ENCODE measurements around the gene PHEX. TPM values are rescaled to one million over a fixed set of nuclear protein-coding genes. Genes with fewer than 3 reads are reported as not detected.

Gene PHEX
- total RNA-seq, 1 experiment from 2014 or later: 0.27 TPM

GRCh38 chrX:22037911-22038537 is 5.9 kb downstream of the PHEX start:
- DNase-seq (ENCODE audit: low read depth, low spot score): no peak
- ATAC-seq: no peak

More at GRCh38 chrX:22037911-22038537, 5.9 kb downstream of the PHEX start:
- Histone ChIP-seq H3K9ac (ENCODE audit: low read length) (no peak overlapping the region), H3K36me3 (ENCODE audit: control insufficient read depth in 1 of 2, insufficient read depth in 2 of 2, low read length in 2 of 2) (no peaks in the 10 kb centered on the region), H3K4me2 (ENCODE audit: low read length) (no peak overlapping the region), H3K9me2 (ENCODE audit: insufficient read depth) (no peaks in the 10 kb centered on the region), H3K4me3 (replicated peaks in 1 of 2; ENCODE audit: low read depth in 1 of 2, low read length in 2 of 2) (no peak overlapping the region), H2AFZ (ENCODE audit: low read depth, low read length, poor library complexity, severe bottlenecking) (no peak overlapping the region), H3K79me2 (ENCODE audit: insufficient read depth, low read length) (no peaks in the 10 kb centered on the region), H3K27me3 (ENCODE audit: insufficient read depth, low read length) (no peaks in the 10 kb centered on the region), H3K27ac (ENCODE audit: low read depth, low read length) (no peak overlapping the region), H4K20me1 (ENCODE audit: insufficient read depth) (no peaks in the 10 kb centered on the region), H3K4me1 (ENCODE audit: control insufficient read depth in 1 of 2, insufficient read depth in 2 of 2, low read length in 2 of 2) (no peaks in the 10 kb centered on the region), H3K9me3 (ENCODE audit: control insufficient read depth in 1 of 2, insufficient read depth in 1 of 2, low read depth in 1 of 2, low read length in 2 of 2) (no peaks in the 10 kb centered on the region)
- CTCF ChIA-PET: no interaction called here
- RAD21 ChIA-PET (ENCODE audit: low non-redundant PET in 1 of 2, low total read pairs in 2 of 2, uncharacterized antibody in 2 of 2, unreplicated experiment in 2 of 2): no interaction called here
- TF ChIP-seq SIN3A (IDR thresholded peaks at IDR 0.05; ENCODE audit: low read depth) (no peak), EZH2 (IDR thresholded peaks at IDR 0.05) (no peak), EGR1 (IDR thresholded peaks at IDR 0.05; ENCODE audit: low read depth) (no peak), ZFX (IDR thresholded peaks at IDR 0.05) (no peak), POLR2A (IDR thresholded peaks at IDR 0.05; ENCODE audit: borderline replicate concordance, extremely low read depth, insufficient read depth, insufficient read length) (no peak), CBX3 (IDR thresholded peaks at IDR 0.05; ENCODE audit: low read depth) (no peak), ELF1 (IDR thresholded peaks at IDR 0.05; ENCODE audit: borderline replicate concordance, low read depth) (no peak), SP1 (IDR thresholded peaks at IDR 0.05; ENCODE audit: low read depth) (no peak), POLR2AphosphoS5 (IDR thresholded peaks at IDR 0.05; ENCODE audit: low read depth, low read length) (no peak), CEBPB (IDR thresholded peaks at IDR 0.05; ENCODE audit: low read depth) (no peak), EZH2phosphoT487 (IDR thresholded peaks at IDR 0.05; ENCODE audit: borderline replicate concordance) (no peak), RAD21 (IDR thresholded peaks at IDR 0.05; ENCODE audit: low read depth) (no peak), FOSL1 (IDR thresholded peaks at IDR 0.05; ENCODE audit: low read depth) (no peak), JUND (IDR thresholded peaks at IDR 0.05) (no peak), YY1 (IDR thresholded peaks at IDR 0.05; ENCODE audit: extremely low read depth, insufficient replicate concordance, low read depth, low read length) (no peak)
- TF ChIP-seq, protein P1, sequence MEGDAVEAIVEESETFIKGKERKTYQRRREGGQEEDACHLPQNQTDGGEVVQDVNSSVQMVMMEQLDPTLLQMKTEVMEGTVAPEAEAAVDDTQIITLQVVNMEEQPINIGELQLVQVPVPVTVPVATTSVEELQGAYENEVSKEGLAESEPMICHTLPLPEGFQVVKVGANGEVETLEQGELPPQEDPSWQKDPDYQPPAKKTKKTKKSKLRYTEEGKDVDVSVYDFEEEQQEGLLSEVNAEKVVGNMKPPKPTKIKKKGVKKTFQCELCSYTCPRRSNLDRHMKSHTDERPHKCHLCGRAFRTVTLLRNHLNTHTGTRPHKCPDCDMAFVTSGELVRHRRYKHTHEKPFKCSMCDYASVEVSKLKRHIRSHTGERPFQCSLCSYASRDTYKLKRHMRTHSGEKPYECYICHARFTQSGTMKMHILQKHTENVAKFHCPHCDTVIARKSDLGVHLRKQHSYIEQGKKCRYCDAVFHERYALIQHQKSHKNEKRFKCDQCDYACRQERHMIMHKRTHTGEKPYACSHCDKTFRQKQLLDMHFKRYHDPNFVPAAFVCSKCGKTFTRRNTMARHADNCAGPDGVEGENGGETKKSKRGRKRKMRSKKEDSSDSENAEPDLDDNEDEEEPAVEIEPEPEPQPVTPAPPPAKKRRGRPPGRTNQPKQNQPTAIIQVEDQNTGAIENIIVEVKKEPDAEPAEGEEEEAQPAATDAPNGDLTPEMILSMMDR (IDR thresholded peaks at IDR 0.05 in 2 of 3, conservative IDR thresholded peaks at IDR 0.05 in 1 of 3; ENCODE audit: borderline replicate concordance in 1 of 3, insufficient read depth in 1 of 3, low read depth in 2 of 3, low read length in 2 of 3): no peak
- TF ChIP-seq, protein P2, sequence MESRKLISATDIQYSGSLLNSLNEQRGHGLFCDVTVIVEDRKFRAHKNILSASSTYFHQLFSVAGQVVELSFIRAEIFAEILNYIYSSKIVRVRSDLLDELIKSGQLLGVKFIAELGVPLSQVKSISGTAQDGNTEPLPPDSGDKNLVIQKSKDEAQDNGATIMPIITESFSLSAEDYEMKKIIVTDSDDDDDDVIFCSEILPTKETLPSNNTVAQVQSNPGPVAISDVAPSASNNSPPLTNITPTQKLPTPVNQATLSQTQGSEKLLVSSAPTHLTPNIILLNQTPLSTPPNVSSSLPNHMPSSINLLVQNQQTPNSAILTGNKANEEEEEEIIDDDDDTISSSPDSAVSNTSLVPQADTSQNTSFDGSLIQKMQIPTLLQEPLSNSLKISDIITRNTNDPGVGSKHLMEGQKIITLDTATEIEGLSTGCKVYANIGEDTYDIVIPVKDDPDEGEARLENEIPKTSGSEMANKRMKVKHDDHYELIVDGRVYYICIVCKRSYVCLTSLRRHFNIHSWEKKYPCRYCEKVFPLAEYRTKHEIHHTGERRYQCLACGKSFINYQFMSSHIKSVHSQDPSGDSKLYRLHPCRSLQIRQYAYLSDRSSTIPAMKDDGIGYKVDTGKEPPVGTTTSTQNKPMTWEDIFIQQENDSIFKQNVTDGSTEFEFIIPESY (IDR thresholded peaks at IDR 0.05; ENCODE audit: extremely low read depth, insufficient replicate concordance, low read length): no peak
- TF ChIP-seq, protein P3, sequence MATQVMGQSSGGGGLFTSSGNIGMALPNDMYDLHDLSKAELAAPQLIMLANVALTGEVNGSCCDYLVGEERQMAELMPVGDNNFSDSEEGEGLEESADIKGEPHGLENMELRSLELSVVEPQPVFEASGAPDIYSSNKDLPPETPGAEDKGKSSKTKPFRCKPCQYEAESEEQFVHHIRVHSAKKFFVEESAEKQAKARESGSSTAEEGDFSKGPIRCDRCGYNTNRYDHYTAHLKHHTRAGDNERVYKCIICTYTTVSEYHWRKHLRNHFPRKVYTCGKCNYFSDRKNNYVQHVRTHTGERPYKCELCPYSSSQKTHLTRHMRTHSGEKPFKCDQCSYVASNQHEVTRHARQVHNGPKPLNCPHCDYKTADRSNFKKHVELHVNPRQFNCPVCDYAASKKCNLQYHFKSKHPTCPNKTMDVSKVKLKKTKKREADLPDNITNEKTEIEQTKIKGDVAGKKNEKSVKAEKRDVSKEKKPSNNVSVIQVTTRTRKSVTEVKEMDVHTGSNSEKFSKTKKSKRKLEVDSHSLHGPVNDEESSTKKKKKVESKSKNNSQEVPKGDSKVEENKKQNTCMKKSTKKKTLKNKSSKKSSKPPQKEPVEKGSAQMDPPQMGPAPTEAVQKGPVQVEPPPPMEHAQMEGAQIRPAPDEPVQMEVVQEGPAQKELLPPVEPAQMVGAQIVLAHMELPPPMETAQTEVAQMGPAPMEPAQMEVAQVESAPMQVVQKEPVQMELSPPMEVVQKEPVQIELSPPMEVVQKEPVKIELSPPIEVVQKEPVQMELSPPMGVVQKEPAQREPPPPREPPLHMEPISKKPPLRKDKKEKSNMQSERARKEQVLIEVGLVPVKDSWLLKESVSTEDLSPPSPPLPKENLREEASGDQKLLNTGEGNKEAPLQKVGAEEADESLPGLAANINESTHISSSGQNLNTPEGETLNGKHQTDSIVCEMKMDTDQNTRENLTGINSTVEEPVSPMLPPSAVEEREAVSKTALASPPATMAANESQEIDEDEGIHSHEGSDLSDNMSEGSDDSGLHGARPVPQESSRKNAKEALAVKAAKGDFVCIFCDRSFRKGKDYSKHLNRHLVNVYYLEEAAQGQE (IDR thresholded peaks at IDR 0.05; ENCODE audit: low read depth): no peak
- POLR2A ChIA-PET: no interaction called here
- BruUV-seq (replicated peaks): no TSS peak
- intact Hi-C loops (cut with micrococcal nuclease): no loop called here

All from HCT116 (cell line).